Measurements from ENCODE around the gene KIF21A. TPM values are rescaled to one million over a fixed set of nuclear protein-coding genes. Genes with fewer than 3 reads are reported as not detected.
"Not testable (repeated sequence)": the region's sequence is repeated elsewhere in the genome, so short reads cannot be mapped to it uniquely, and the experiment has no call there.

KIF21A gene
- total RNA-seq, 4 donors from 2014 or later: 32.2 to 52.6 (median 44.0) TPM

- H3K4me3 ChIP-seq (ENCODE audit: low read depth, poor library complexity, severe bottlenecking): no peak overlapping the region
- WGBS, 2 donors: 89 to 94% methylated on average over 1 of the region's 1 CpG
- no peak for DNase-seq (ENCODE audit: low spot score in 2 of 2)
- intact Hi-C loops (cut with DNase I; ENCODE audit: low total_unique reads): no loop called here
- no peak for TF ChIP-seq CTCF (IDR thresholded peaks at IDR 0.05)
- TF ChIP-seq POLR2A (IDR thresholded peaks at IDR 0.05): no peak
Observed at GRCh38 chr12:39296496-39296895, 146.4 kb downstream of the KIF21A start.

GRCh38 chr12:39295593-39295992 lies 147.3 kb downstream of the KIF21A start:
- DNase-seq (ENCODE audit: low spot score in 2 of 2); H3K4me3 ChIP-seq (ENCODE audit: low read depth, poor library complexity, severe bottlenecking); intact Hi-C loops (cut with DNase I; ENCODE audit: low total_unique reads): not testable (repeated sequence)
- WGBS, 2 donors: 95 to 96% methylated on average over 12 of the region's 12 CpGs

- intact Hi-C loops (cut with DNase I; ENCODE audit: low total_unique reads): no loop called here
- DNase-seq (ENCODE audit: low spot score in 2 of 2): no peak
- H3K4me3 ChIP-seq (ENCODE audit: low read depth, poor library complexity, severe bottlenecking): no peak overlapping the region
- WGBS, 2 donors: 77 to 82% methylated on average over 2 of the region's 2 CpGs
- TF ChIP-seq POLR2A (IDR thresholded peaks at IDR 0.05): no peak
Observed at GRCh38 chr12:39294715-39295114, 148.2 kb downstream of the KIF21A start.

GRCh38 chr12:39292125-39292630 lies 150.7 kb downstream of the KIF21A start:
- no peak for DNase-seq (ENCODE audit: low spot score in 2 of 2)
- intact Hi-C loops (cut with DNase I; ENCODE audit: low total_unique reads): no loop called here
- TF ChIP-seq POLR2A (IDR thresholded peaks at IDR 0.05): no peak
- TF ChIP-seq CTCF (IDR thresholded peaks at IDR 0.05): no peak
- H3K4me3 ChIP-seq (ENCODE audit: low read depth, poor library complexity, severe bottlenecking): no peak overlapping the region
- 46 to 57% methylated on average over 1 of the region's 1 CpG for WGBS, 2 donors

- H3K4me3 ChIP-seq (ENCODE audit: low read depth, poor library complexity, severe bottlenecking): no peak overlapping the region
- WGBS, 2 donors: 77 to 78% methylated on average over 2 of the region's 2 CpGs
- intact Hi-C loops (cut with DNase I; ENCODE audit: low total_unique reads): no loop called here
- no peak for TF ChIP-seq POLR2A (IDR thresholded peaks at IDR 0.05)
- DNase-seq (ENCODE audit: low spot score in 2 of 2): no peak
Observed at GRCh38 chr12:39287817-39288216, 155.1 kb downstream of the KIF21A start.

- DNase-seq (ENCODE audit: low spot score in 2 of 2): no peak
- TF ChIP-seq CTCF (IDR thresholded peaks at IDR 0.05): no peak
- no peak for TF ChIP-seq POLR2A (IDR thresholded peaks at IDR 0.05)
- 49 to 56% methylated on average over 4 of the region's 4 CpGs for WGBS, 2 donors
- intact Hi-C loops (cut with DNase I; ENCODE audit: low total_unique reads): no loop called here
- no peak overlapping the region for H3K4me3 ChIP-seq (ENCODE audit: low read depth, poor library complexity, severe bottlenecking)
Observed at GRCh38 chr12:39287409-39287808, 155.5 kb downstream of the KIF21A start.

- H3K4me3 ChIP-seq (ENCODE audit: low read depth, poor library complexity, severe bottlenecking): no peak overlapping the region
- no peak for DNase-seq (ENCODE audit: low spot score in 2 of 2)
- intact Hi-C loops (cut with DNase I; ENCODE audit: low total_unique reads): loop anchor here (10.0 kb wide), 1 partner anchor 944 kb away; no protein-coding TSS in a partner anchor
- TF ChIP-seq POLR2A (IDR thresholded peaks at IDR 0.05) (no peak), CTCF (IDR thresholded peaks at IDR 0.05) (no peak)
Observed at GRCh38 chr12:39278426-39278825, 164.5 kb downstream of the KIF21A start.

All from lower leg skin (tissue), 4 donors.